Measurements from ENCODE around the gene FBXL7. TPM values are rescaled to one million over a fixed set of nuclear protein-coding genes. Genes with fewer than 3 reads are reported as not detected.

The FBXL7 gene
- total RNA-seq, 1 experiment from 2014 or later, result not detected

GRCh38 chr5:15669826-15670225 lies 169.8 kb downstream of the FBXL7 start:
- Histone ChIP-seq H3K4me3 (no peak overlapping the region), H3K79me2 (ENCODE audit: low read depth) (no peaks in the 10 kb centered on the region), H3K4me2 (no peak overlapping the region), H3K27me3 (ENCODE audit: insufficient read depth, low read depth) (no peaks in the 10 kb centered on the region), H3K9me3 (ENCODE audit: insufficient read depth, low read depth) (no peaks in the 10 kb centered on the region), H4K20me1 (ENCODE audit: insufficient read depth) (no peaks in the 10 kb centered on the region), H2AFZ (no peak overlapping the region), H3K36me3 (ENCODE audit: low read depth) (no peaks in the 10 kb centered on the region), H3K9me2 (ENCODE audit: insufficient read depth) (no peaks in the 10 kb centered on the region), H3F3A (ENCODE audit: insufficient read depth, low read depth) (no peaks in the 10 kb centered on the region), H3K27ac (no peak overlapping the region), H3K4me1 (replicated peaks; ENCODE audit: insufficient read depth) (no peaks in the 10 kb centered on the region)
- POLR2A ChIA-PET (ENCODE audit: unreplicated experiment), result no interaction called here
- intact Hi-C loops (cut with micrococcal nuclease; ENCODE audit: unreplicated experiment), result no loop called here
- CTCF ChIA-PET, result no interaction called here
- TF ChIP-seq EZH2 (IDR thresholded peaks at IDR 0.05; ENCODE audit: low read depth), result no peak
- TF ChIP-seq CTCF (conservative IDR thresholded peaks at IDR 0.05), result no peak
- BruUV-seq (replicated peaks), result no TSS peak
- no peak for DNase-seq

GRCh38 chr5:15674716-15675115 lies 174.7 kb downstream of the FBXL7 start:
- Histone ChIP-seq H3K27me3 (ENCODE audit: insufficient read depth, low read depth) (no peaks in the 10 kb centered on the region), H3K4me3 (no peak overlapping the region), H3K9me3 (ENCODE audit: insufficient read depth, low read depth) (no peaks in the 10 kb centered on the region), H3K27ac (no peak overlapping the region), H3F3A (ENCODE audit: insufficient read depth, low read depth) (no peaks in the 10 kb centered on the region), H4K20me1 (ENCODE audit: insufficient read depth) (no peaks in the 10 kb centered on the region), H3K9me2 (ENCODE audit: insufficient read depth) (no peaks in the 10 kb centered on the region), H2AFZ (no peak overlapping the region), H3K36me3 (ENCODE audit: low read depth) (no peaks in the 10 kb centered on the region), H3K4me1 (replicated peaks; ENCODE audit: insufficient read depth) (no peaks in the 10 kb centered on the region), H3K4me2 (no peak overlapping the region), H3K79me2 (ENCODE audit: low read depth) (no peaks in the 10 kb centered on the region)
- ChIA-PET POLR2A (ENCODE audit: unreplicated experiment) (no interaction called here), CTCF (no interaction called here)
- DNase-seq, result no peak
- TF ChIP-seq CTCF (conservative IDR thresholded peaks at IDR 0.05) (no peak), EZH2 (IDR thresholded peaks at IDR 0.05; ENCODE audit: low read depth) (no peak)
- BruUV-seq (replicated peaks), result no TSS peak
- intact Hi-C loops (cut with micrococcal nuclease; ENCODE audit: unreplicated experiment), result no loop called here

- no peak overlapping the region for H3K4me2 ChIP-seq
- H3K4me1 ChIP-seq (replicated peaks; ENCODE audit: insufficient read depth), result no peaks in the 10 kb centered on the region
- no TSS peak for BruUV-seq (replicated peaks)
- H3K4me3 ChIP-seq, result no peak overlapping the region
- no peak overlapping the region for H2AFZ ChIP-seq
- DNase-seq, result no peak
- H3K79me2 ChIP-seq (ENCODE audit: low read depth), result no peaks in the 10 kb centered on the region
- no peaks in the 10 kb centered on the region for H3K36me3 ChIP-seq (ENCODE audit: low read depth)
- H3K9me2 ChIP-seq (ENCODE audit: insufficient read depth), result no peaks in the 10 kb centered on the region
- H3K27ac ChIP-seq, result no peak overlapping the region
- no peaks in the 10 kb centered on the region for H4K20me1 ChIP-seq (ENCODE audit: insufficient read depth)
- H3K27me3 ChIP-seq (ENCODE audit: insufficient read depth, low read depth), result no peaks in the 10 kb centered on the region
- TF ChIP-seq EZH2 (IDR thresholded peaks at IDR 0.05; ENCODE audit: low read depth) (no peak), CTCF (conservative IDR thresholded peaks at IDR 0.05) (no peak)
- H3K9me3 ChIP-seq (ENCODE audit: insufficient read depth, low read depth), result no peaks in the 10 kb centered on the region
- ChIA-PET POLR2A (ENCODE audit: unreplicated experiment) (no interaction called here), CTCF (no interaction called here)
- intact Hi-C loops (cut with micrococcal nuclease; ENCODE audit: unreplicated experiment), result no loop called here
- H3F3A ChIP-seq (ENCODE audit: insufficient read depth, low read depth), result no peaks in the 10 kb centered on the region
Measured at GRCh38 chr5:15676591-15676990, 176.6 kb downstream of the FBXL7 start.
